Right lobe of liver (tissue), 6 donors: Measurements from ENCODE around the gene RPAP3. TPM values are rescaled to one million over a fixed set of nuclear protein-coding genes. Genes with fewer than 3 reads are reported as not detected.

ENCODE experiments used
- ATAC-seq, 4 donors: fragments of 200-7000 bp; cut with Tn5 transposase; one replicate each; pipeline ENCODE4 v1.9.1; 2020; ENCODE audit warnings: mild to moderate bottlenecking in 4 of 4, moderate library complexity in 4 of 4
- DNase-seq, 3 donors: peaks; one replicate each; pipeline ENCODE4 v3.0.0-alpha.2; 2020
- H3K27ac ChIP-seq, 3 donors: fragments of 200-600 bp; one replicate each; pipeline ENCODE4 v1.8.0; 2022
- H3K27me3 ChIP-seq, 2 donors: fragments of 200-600 bp; one replicate each; pipeline ENCODE4 v1.8.0; 2022
- H3K36me3 ChIP-seq, 4 donors: fragments of 200-600 bp; sonication (generic) in 1 of 4; one replicate each; pipeline versions ENCODE4 v1.5.1 to v1.8.0; 2017 to 2022; ENCODE audit warnings: control low read depth in 1 of 4
- H3K4me1 ChIP-seq, 4 donors: fragments of 200-600 bp; sonication (generic) in 1 of 4; one replicate each; pipeline versions ENCODE4 v1.5.1 to v1.8.0; 2017 to 2022; ENCODE audit warnings: control low read depth in 1 of 4
- H3K4me3 ChIP-seq, 3 donors: fragments of 200-600 bp; one replicate each; pipeline ENCODE4 v1.8.0; 2022
- H3K9me3 ChIP-seq, 4 donors: fragments of 200-600 bp; sonication (generic) in 1 of 4; one replicate each; pipeline versions ENCODE4 v1.5.1 to v1.8.0; 2017 to 2022; ENCODE audit warnings: control low read depth in 1 of 4
- CTCF ChIP-seq, 4 donors: fragments of 200-600 bp in 3 of 4; fragments of 450-650 bp in 1 of 4; IDR thresholded peaks; one replicate each; pipeline versions ENCODE4 v1.5.1 to v1.8.0; 2016 to 2022; ENCODE audit warnings: antibody characterized with exemption in 4 of 4, mild to moderate bottlenecking in 2 of 4
- POLR2A ChIP-seq: fragments of 450-650 bp; IDR thresholded peaks from one replicate; pipeline ENCODE4 v1.6.1; 2017; ENCODE audit warnings: antibody characterized with exemption, mild to moderate bottlenecking
- WGBS: methylation state at CpG from one replicate; pipeline ENCODE4 v1.1.6; 2018; ENCODE audit warnings: low coverage, low lambda C conversion rate; ENCODE audit not compliant: insufficient coverage; ENCODE audit errors: missing lambda C conversion rate; 5-methylcytosine and 5-hydroxymethylcytosine counted together
- intact Hi-C, 2 donors: fragments of 100-400 bp; cut with DNase I; formaldehyde crosslinking; loops; one replicate each; pipeline versions ENCODE4 v1.11.2 to v1.14.1; 2022
- total RNA-seq, 6 experiments: library from RNA; depleted of rRNA in 2 of 6; stranded (reverse); fragments of >200 nt in 2 of 6; fragmentation: NEBNext Ultra II Directional in 3 of 6; extraction: Animal tissue kit (Norgen Biotek cat#: 25700) in 3 of 6; gene quantifications; one replicate each; pipeline versions ENCODE4 v1.1.0 to v1.2.4, GENCODE V29; 2016 to 2023
- donor health status: DM: no; HTN: yes; CAD: no.
- donor health status: DM: no; HTN: no; CAD: no.
- donor health status: DM: no; HTN: no; CAD: no.
- donor health status: DM: no; HTN: yes; CAD: no.
- donor health status: DM: no; HTN: yes; CAD: no.

Gene RPAP3
- total RNA-seq, 6 experiments from 2014 or later: 6.9 to 13.2 (median 10.4) TPM

GRCh38 chr12:47722941-47723631, 17.3 kb upstream of the RPAP3 start:
- Histone ChIP-seq H3K4me1 (no peaks in the 10 kb centered on the region), H3K27ac (no peak overlapping the region), H3K4me3 (no peak overlapping the region), H3K9me3 (no peaks in the 10 kb centered on the region), H3K27me3 (no peaks in the 10 kb centered on the region), H3K36me3 (peaks cover 0 to 9% (median 0%) of the 10 kb centered on the region in 4 donors)
- DNase-seq (peak in 1 of 3 donors; percentile 14), ATAC-seq (no peak)
- intact Hi-C loops: no loop called here
- 84% methylated on average over 4 of the region's 5 CpGs for WGBS
- TF ChIP-seq POLR2A: no peak
- no peak for TF ChIP-seq CTCF (IDR thresholded peaks at IDR 0.05)

GRCh38 chr12:47722136-47722834, 16.5 kb upstream of the RPAP3 start:
- TF ChIP-seq CTCF (IDR thresholded peaks at IDR 0.05): no peak
- TF ChIP-seq POLR2A: no peak
- Histone ChIP-seq H3K4me3 (no peak overlapping the region), H3K9me3 (no peaks in the 10 kb centered on the region), H3K4me1 (peaks cover 0 to 2% (median 0%) of the 10 kb centered on the region in 4 donors), H3K27ac (no peak overlapping the region), H3K27me3 (no peaks in the 10 kb centered on the region), H3K36me3 (peaks cover 0 to 9% (median 0%) of the 10 kb centered on the region in 4 donors)
- WGBS: 83% methylated on average over 4 of the region's 7 CpGs
- intact Hi-C loops: no loop called here
- DNase-seq (peak in 1 of 3 donors; percentile 31), ATAC-seq (no peak)

GRCh38 chr12:47721431-47721973, 15.7 kb upstream of the RPAP3 start:
- no peaks in the 10 kb centered on the region for H3K9me3 ChIP-seq
- TF ChIP-seq CTCF (IDR thresholded peaks at IDR 0.05) (no peak), POLR2A (no peak)
- no peak overlapping the region for H3K4me3 ChIP-seq
- DNase-seq: peak in 1 of 3 donors; percentile 31
- peaks cover 0 to 9% (median 0%) of the 10 kb centered on the region in 4 donors for H3K36me3 ChIP-seq
- no peak for ATAC-seq
- WGBS: 74% methylated on average over 9 of the region's 9 CpGs
- no peaks in the 10 kb centered on the region for H3K27me3 ChIP-seq
- H3K27ac ChIP-seq: no peak overlapping the region
- peaks cover 0 to 5% (median 0%) of the 10 kb centered on the region in 4 donors for H3K4me1 ChIP-seq
- intact Hi-C loops: no loop called here

- WGBS: 43% methylated on average over 1 of the region's 1 CpG
- no peaks in the 10 kb centered on the region for H3K27me3 ChIP-seq
- H3K4me3 ChIP-seq: no peak overlapping the region
- no peak for DNase-seq
- no peaks in the 10 kb centered on the region for H3K9me3 ChIP-seq
- intact Hi-C loops: loop anchor here in 1 of 2 donors (10.0 kb wide), 1 partner anchor 46 kb away; no protein-coding TSS in a partner anchor
- H3K36me3 ChIP-seq: peaks cover 0 to 9% (median 0%) of the 10 kb centered on the region in 4 donors
- no peak for ATAC-seq
- TF ChIP-seq CTCF (IDR thresholded peaks at IDR 0.05): no peak
- TF ChIP-seq POLR2A: no peak
- H3K27ac ChIP-seq: peak overlapping the region in 1 of 3 donors; percentile 60
- peaks cover 0 to 23% (median 0%) of the 10 kb centered on the region in 4 donors for H3K4me1 ChIP-seq
Measured at GRCh38 chr12:47718531-47718930, 12.7 kb upstream of the RPAP3 start.
